ENCODE results near the gene SPAG6. TPM values are rescaled to one million over a fixed set of nuclear protein-coding genes. Genes with fewer than 3 reads are reported as not detected.
A peak's percentile ranks its signal among the peaks of the same experiment; 100 is the strongest.
"Not testable (repeated sequence)": the region's sequence is repeated elsewhere in the genome, so short reads cannot be mapped to it uniquely, and the experiment has no call there.

SPAG6 gene
- total RNA-seq, 4 donors from 2014 or later: 0.29 to 3.9 (median 0.49) TPM; not detected in 1

DNA sequence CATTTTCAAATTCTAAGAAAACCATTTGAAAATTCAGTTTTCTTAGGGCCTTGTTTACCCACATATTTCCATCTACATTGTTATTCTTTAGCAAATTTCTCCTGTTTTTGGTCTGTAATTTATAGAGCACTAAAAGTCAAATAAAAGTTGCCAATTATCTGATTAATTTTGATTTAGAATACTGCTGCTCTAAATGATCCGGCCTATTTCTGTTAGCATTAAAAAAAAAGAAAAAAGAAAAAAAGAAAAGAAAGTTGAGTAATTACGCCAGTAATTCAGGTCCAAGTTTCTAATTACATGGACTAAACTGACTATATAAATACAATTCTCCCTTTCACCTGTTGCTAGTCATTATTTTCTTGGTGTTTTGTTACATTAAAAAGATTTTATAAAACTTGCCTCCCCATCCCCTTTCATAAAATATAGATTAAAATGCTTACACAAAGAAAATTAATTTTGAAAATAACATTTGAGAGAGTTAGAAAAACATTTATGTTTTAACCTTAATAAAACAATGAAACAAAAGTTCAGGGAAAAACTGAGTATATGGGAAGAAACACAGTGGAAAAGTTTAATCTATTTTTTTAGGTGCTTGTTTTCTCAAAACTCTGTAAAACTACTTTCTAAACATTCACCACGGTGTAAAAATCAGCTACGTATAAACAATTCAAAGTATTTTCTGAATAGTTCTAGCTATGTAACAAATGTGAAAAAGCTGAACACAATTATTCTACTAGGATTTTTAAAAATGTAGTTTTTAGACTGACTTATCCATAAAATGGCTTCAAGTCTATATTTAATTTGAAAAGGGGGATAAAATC, 35.9 kb upstream of the SPAG6 start:
- H3K36me3 ChIP-seq: no peaks in the 10 kb centered on the region
- intact Hi-C loops (cut with DNase I; ENCODE audit: low total_unique reads): no loop called here

DNA sequence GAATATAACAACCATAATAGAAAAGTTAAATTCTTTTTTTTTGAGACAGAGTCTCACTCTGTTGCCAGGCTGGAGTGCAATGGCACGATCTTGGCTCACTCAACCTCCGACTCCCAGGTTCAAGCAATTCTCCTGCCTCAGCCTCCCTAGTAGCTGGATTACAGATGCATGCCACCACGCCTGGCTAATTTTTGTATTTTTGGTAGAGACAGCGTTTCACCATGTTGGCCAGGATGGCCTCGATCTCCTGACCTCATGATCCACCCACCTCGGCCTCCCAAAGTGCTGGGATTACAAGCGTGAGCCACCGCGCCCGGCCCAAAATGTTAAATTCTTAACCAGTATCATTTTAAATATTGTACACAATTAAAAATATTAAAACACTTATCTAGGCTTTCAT, 35.3 kb upstream of the SPAG6 start:
- H3K27me3 ChIP-seq; H3K4me3 ChIP-seq; intact Hi-C loops (cut with DNase I; ENCODE audit: low total_unique reads); H3K27ac ChIP-seq; H3K36me3 ChIP-seq; DNase-seq; H3K9me3 ChIP-seq; H3K4me1 ChIP-seq: not testable (repeated sequence)

More for the DNA sequence above, 35.9 kb upstream of the SPAG6 start:
- no peaks in the 10 kb centered on the region for H3K4me1 ChIP-seq
- H3K4me3 ChIP-seq: no peak overlapping the region
- no peak overlapping the region for H3K27ac ChIP-seq
- TF ChIP-seq, protein P1, sequence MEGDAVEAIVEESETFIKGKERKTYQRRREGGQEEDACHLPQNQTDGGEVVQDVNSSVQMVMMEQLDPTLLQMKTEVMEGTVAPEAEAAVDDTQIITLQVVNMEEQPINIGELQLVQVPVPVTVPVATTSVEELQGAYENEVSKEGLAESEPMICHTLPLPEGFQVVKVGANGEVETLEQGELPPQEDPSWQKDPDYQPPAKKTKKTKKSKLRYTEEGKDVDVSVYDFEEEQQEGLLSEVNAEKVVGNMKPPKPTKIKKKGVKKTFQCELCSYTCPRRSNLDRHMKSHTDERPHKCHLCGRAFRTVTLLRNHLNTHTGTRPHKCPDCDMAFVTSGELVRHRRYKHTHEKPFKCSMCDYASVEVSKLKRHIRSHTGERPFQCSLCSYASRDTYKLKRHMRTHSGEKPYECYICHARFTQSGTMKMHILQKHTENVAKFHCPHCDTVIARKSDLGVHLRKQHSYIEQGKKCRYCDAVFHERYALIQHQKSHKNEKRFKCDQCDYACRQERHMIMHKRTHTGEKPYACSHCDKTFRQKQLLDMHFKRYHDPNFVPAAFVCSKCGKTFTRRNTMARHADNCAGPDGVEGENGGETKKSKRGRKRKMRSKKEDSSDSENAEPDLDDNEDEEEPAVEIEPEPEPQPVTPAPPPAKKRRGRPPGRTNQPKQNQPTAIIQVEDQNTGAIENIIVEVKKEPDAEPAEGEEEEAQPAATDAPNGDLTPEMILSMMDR (IDR thresholded peaks at IDR 0.05): no peak
- no peak for TF ChIP-seq POLR2A (IDR thresholded peaks at IDR 0.05)
- H3K9me3 ChIP-seq: no peaks in the 10 kb centered on the region
- peaks cover 0 to 9% of the 10 kb centered on the region in 2 donors for H3K27me3 ChIP-seq
- no peak for DNase-seq

DNA sequence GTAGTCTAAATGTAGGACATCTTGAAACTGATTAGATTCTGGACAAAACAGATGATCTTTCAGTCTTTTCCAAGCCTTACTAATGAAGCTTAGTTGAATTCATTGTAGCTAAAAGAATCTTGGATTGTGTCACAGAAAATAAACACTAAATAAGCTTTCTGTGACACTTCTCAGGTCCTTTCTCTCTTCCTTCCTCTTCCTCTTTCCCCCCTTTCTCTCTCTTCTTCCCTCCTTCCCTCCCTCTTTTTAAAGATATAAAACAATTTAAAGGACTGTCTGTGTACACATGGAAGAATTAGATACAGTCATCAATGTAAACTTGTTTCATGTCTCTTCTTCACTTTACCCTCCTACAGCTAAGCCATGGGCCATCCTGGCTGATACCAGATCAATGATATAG, 34.4 kb upstream of the SPAG6 start:
- Histone ChIP-seq H3K27ac (no peak overlapping the region), H3K4me3 (no peak overlapping the region), H3K9me3 (no peaks in the 10 kb centered on the region), H3K4me1 (peaks cover 0 to 3% of the 10 kb centered on the region in 2 donors), H3K36me3 (no peaks in the 10 kb centered on the region), H3K27me3 (peaks cover 0 to 9% of the 10 kb centered on the region in 2 donors)
- TF ChIP-seq POLR2A (IDR thresholded peaks at IDR 0.05): no peak
- TF ChIP-seq, protein P1 (IDR thresholded peaks at IDR 0.05): no peak
- intact Hi-C loops (cut with DNase I; ENCODE audit: low total_unique reads): no loop called here
- no peak for DNase-seq

DNA sequence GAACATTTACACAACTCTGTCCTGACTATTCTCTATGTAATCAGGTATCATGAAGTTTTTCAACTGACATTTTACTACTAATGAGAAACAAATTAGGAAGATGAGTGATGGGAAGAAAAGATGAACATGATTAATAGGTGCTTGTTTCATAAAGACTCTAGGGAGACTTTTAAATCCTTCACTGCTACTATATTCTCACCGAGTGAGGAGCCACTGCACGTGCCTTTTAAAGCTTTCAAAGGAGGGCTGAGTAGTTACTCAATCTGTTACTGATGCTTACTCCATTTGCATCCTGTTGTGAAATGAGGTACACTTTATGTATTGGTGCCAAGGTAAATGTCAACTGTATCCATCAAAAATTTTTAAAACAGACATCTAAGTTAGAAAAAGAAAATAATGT, 30.4 kb upstream of the SPAG6 start:
- intact Hi-C loops (cut with DNase I; ENCODE audit: low total_unique reads): no loop called here
- Histone ChIP-seq H3K27ac (no peak overlapping the region), H3K4me3 (no peak overlapping the region), H3K4me1 (peaks cover 3 to 7% of the 10 kb centered on the region in 2 donors), H3K27me3 (no peaks in the 10 kb centered on the region), H3K9me3 (no peaks in the 10 kb centered on the region), H3K36me3 (no peaks in the 10 kb centered on the region)
- DNase-seq: no peak
- TF ChIP-seq, protein P1 (IDR thresholded peaks at IDR 0.05): no peak
- no peak for TF ChIP-seq POLR2A (IDR thresholded peaks at IDR 0.05)

DNA sequence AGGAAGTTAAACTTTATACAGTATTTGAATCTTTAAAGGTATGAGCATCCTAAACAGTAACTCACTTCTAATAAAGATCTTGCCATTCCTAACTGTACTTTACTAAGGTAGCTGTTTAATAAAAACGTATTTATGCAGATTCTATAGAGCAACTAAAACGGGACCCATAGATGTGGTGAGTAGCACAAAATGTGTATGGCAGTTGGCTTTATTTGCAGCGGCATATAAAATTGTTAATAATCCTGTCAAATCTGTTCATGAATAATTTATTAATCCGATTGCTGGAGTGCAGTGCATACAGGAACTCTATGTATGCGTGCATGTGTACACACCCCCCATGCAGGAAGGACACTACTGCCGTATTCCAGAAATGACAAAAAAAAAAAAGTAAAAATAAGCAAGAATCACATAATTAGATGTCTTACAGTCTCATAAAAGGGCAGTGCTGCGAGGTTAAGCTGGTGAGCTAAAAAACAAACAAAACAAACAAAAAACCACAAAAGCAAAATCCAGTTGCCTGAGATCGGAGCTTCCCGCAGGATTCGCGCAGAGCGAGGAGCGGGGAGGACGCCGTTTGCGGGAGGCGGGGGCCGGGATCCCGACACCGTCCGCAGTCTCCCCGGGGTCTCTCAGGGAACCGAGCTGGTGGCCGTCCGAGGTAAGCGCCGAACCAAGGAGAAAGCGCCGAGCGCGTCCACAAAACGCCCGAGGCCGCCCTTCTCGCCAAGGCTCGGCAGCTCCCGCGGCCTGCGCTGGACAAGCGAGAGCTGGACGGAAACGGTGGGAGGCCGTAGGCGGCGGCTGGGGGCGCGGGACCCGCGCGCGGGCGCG, 29.6 kb upstream of the SPAG6 start:
- peak overlapping the region; percentile 65 to 94 for H3K4me3 ChIP-seq
- DNase-seq: no peak
- peak overlapping the region; percentile 94 for H3K27ac ChIP-seq

More for the DNA sequence above, 29.6 kb upstream of the SPAG6 start:
- intact Hi-C loops (cut with DNase I; ENCODE audit: low total_unique reads): no loop called here
- H3K27me3 ChIP-seq: no peaks in the 10 kb centered on the region
- peaks cover 3 to 7% of the 10 kb centered on the region in 2 donors for H3K4me1 ChIP-seq
- no peaks in the 10 kb centered on the region for H3K9me3 ChIP-seq
- no peak for TF ChIP-seq POLR2A (IDR thresholded peaks at IDR 0.05)
- TF ChIP-seq, protein P1 (IDR thresholded peaks at IDR 0.05): no peak
- H3K36me3 ChIP-seq: no peaks in the 10 kb centered on the region

Measured in uterus (tissue), 4 donors.